Activated CD8-positive, alpha-beta memory T cell treated with anti-CD3 and anti-CD28 coated beads, Interleukin-2, amount 10 ng/mL, durations not matched to agents 7 days and 5 days (primary cell): ENCODE measurements around the gene GKN1. TPM values are rescaled to one million over a fixed set of nuclear protein-coding genes. Genes with fewer than 3 reads are reported as not detected.
A peak's percentile ranks its signal among the peaks of the same experiment; 100 is the strongest.

Source experiments
- ATAC-seq: fragments of 150-1000 bp; cut with Tn5 transposase; one replicate; pipeline ENCODE4 v1.10.0; 2021; ENCODE audit warnings: moderate library complexity
- CTCF ChIA-PET: fragments of 350-600 bp; sonication (Branson Sonifier 250); formaldehyde crosslinking; loops from one replicate; lab custom pipeline; 2021; ENCODE audit warnings: antibody characterized with exemption; lab: Charles Lee
- DNase-seq: peaks from one replicate; pipeline ENCODE4 v3.0.0-alpha.2; 2020
- H3K27ac Mint-ChIP-seq: one replicate; pipeline ENCODE4 v1.8.0; 2021; ENCODE audit warnings: mild to moderate bottlenecking, mixed read lengths
- H3K27me3 Mint-ChIP-seq: one replicate; pipeline ENCODE4 v1.8.0; 2021; ENCODE audit warnings: mixed read lengths
- H3K36me3 Mint-ChIP-seq: one replicate; pipeline ENCODE4 v1.8.0; 2021; ENCODE audit warnings: mild to moderate bottlenecking, mixed read lengths
- H3K4me1 Mint-ChIP-seq: one replicate; pipeline ENCODE4 v1.8.0; 2021; ENCODE audit warnings: mixed read lengths
- H3K4me3 Mint-ChIP-seq: one replicate; pipeline ENCODE4 v1.8.0; 2021; ENCODE audit warnings: mild to moderate bottlenecking, moderate library complexity, mixed read lengths
- H3K9me3 Mint-ChIP-seq: one replicate; pipeline ENCODE4 v1.8.0; 2022; ENCODE audit warnings: low read depth, mixed read lengths
- total RNA-seq, 2 experiments: library from RNA; stranded (reverse); gene quantifications; one replicate each; pipeline ENCODE4 v1.2.3, GENCODE V29; 2021

GKN1 gene
- total RNA-seq, 2 experiments from 2014 or later, result not detected

DNA sequence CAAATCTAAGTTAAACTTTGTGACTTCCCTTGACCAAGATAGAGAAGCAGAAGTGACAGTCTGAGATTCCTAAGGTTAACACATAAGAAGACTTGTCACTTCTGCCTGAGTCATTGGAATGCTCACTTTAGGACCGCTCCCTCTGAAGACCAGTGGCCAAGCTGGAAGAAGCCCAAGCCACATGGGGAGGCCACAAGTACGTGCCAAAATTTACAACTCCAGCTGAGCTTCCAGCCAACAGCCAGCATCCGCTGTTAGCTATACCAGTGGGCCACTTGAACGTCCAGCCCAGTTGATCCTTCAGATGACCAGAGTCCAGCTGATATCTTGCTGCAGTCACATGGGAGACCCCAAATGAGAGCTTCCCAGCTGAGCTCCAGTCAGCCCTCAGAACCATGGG lies 20.4 kb downstream of the GKN1 start:
- Mint-ChIP-seq H3K27ac (no peak overlapping the region), H3K9me3 (no peaks in the 10 kb centered on the region), H3K4me3 (no peak overlapping the region), H3K4me1 (no peaks in the 10 kb centered on the region), H3K27me3 (peaks cover 57% of the 10 kb centered on the region), H3K36me3 (no peaks in the 10 kb centered on the region)
- CTCF ChIA-PET, result no interaction called here
- no peak for DNase-seq
- ATAC-seq, result no peak

DNA sequence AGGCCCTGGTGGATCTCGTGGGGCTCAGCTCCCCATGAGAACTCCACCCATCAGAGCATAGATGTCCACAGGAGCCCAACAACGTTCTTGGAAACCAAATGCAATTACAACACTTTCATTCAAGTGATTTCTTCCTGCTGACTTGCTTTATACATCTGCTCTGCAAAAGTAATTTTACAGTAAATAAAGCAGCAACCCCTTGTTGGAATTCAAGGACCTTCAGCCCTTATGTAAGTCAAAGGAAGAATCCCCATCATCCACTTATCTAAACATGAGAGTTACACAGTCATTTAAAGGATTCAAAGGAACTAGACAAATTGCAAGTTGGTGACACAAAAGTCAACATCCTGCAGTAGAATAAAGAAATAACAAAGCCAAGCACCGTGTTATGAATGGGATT lies 21.5 kb downstream of the GKN1 start:
- no peak overlapping the region for H3K27ac Mint-ChIP-seq
- no peaks in the 10 kb centered on the region for H3K36me3 Mint-ChIP-seq
- ATAC-seq (no peak), DNase-seq (no peak)
- H3K4me1 Mint-ChIP-seq, result no peaks in the 10 kb centered on the region
- no peak overlapping the region for H3K4me3 Mint-ChIP-seq
- peaks cover 58% of the 10 kb centered on the region for H3K27me3 Mint-ChIP-seq
- no peaks in the 10 kb centered on the region for H3K9me3 Mint-ChIP-seq
- CTCF ChIA-PET, result no interaction called here

DNA sequence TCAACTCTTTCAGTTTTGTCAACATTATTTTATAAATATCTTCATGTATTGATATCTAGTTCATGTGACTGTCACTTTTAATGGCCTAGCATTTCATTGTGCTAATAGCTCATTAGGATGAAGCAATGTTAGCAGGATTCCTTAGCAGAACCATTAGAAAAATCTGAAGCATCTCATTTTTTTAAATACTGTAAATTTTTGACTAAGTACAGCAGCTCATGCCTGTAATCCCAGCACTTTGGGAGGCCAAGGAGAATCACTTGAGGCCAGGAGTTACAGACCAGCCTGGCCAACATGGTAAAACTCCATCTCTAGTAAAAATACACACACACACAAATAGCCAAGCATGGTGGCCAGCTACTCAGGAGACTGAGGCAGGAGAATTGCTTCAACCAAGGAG lies 23.0 kb downstream of the GKN1 start:
- peaks cover 64% of the 10 kb centered on the region for H3K27me3 Mint-ChIP-seq
- H3K4me3 Mint-ChIP-seq, result no peak overlapping the region
- no peaks in the 10 kb centered on the region for H3K36me3 Mint-ChIP-seq
- ATAC-seq, result no peak
- DNase-seq, result no peak
- no peaks in the 10 kb centered on the region for H3K9me3 Mint-ChIP-seq
- no peaks in the 10 kb centered on the region for H3K4me1 Mint-ChIP-seq
- no peak overlapping the region for H3K27ac Mint-ChIP-seq
- CTCF ChIA-PET, result interaction anchor here (1.0 kb wide), 1 partner anchor 72 kb away, joined by 3 read pairs; no protein-coding TSS in a partner anchor

- no peak for ATAC-seq
- no peak overlapping the region for H3K27ac Mint-ChIP-seq
- no peaks in the 10 kb centered on the region for H3K9me3 Mint-ChIP-seq
- no peak for DNase-seq
- no peaks in the 10 kb centered on the region for H3K36me3 Mint-ChIP-seq
- CTCF ChIA-PET, result no interaction called here
- no peak overlapping the region for H3K4me3 Mint-ChIP-seq
- H3K4me1 Mint-ChIP-seq, result no peaks in the 10 kb centered on the region
- peaks cover 59% of the 10 kb centered on the region for H3K27me3 Mint-ChIP-seq
These were observed 27.4 kb downstream of the GKN1 start for GRCh38 chr2:69001879-69002278.

- peaks cover 65% of the 10 kb centered on the region for H3K27me3 Mint-ChIP-seq
- H3K4me1 Mint-ChIP-seq, result no peaks in the 10 kb centered on the region
- no peak for ATAC-seq
- H3K4me3 Mint-ChIP-seq, result no peak overlapping the region
- CTCF ChIA-PET, result interaction anchor here (1.0 to 1.1 kb wide), 2 partner anchors 9 to 303 kb away, joined by 4 to 5 read pairs; partner anchors contain the start of gene ANTXR1
- DNase-seq, result no peak
- no peaks in the 10 kb centered on the region for H3K9me3 Mint-ChIP-seq
- no peaks in the 10 kb centered on the region for H3K36me3 Mint-ChIP-seq
- no peak overlapping the region for H3K27ac Mint-ChIP-seq
These were observed 29.3 kb downstream of the GKN1 start for GRCh38 chr2:69003731-69004130.

GRCh38 chr2:69007169-69007568 lies 32.7 kb downstream of the GKN1 start:
- H3K4me1 Mint-ChIP-seq, result no peaks in the 10 kb centered on the region
- peaks cover 68% of the 10 kb centered on the region for H3K27me3 Mint-ChIP-seq
- CTCF ChIA-PET, result interaction anchor here (1.1 kb wide), 1 partner anchor 64 kb away, joined by 4 read pairs; no protein-coding TSS in a partner anchor
- DNase-seq, result no peak
- H3K36me3 Mint-ChIP-seq, result no peaks in the 10 kb centered on the region
- no peaks in the 10 kb centered on the region for H3K9me3 Mint-ChIP-seq
- no peak for ATAC-seq
- H3K4me3 Mint-ChIP-seq, result no peak overlapping the region
- H3K27ac Mint-ChIP-seq, result no peak overlapping the region

DNA sequence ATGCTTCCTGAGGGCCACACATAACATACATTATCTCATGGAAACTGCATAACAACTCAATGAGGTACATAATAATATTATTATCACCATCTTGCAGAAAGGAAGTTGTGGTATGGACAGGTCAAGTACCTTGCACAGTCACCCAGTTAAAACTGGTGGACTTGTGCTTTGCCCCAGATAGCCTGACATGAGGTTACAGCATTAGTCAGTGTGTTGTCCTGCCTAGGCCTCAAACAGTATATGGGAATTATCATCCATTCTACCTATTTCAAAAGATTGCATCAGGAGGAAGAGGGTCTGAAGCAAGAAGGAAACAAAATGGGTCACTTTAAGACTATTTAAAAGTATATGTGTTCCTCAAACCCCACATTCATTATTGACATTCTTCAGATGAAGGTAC lies 33.2 kb downstream of the GKN1 start:
- no peaks in the 10 kb centered on the region for H3K9me3 Mint-ChIP-seq
- no peak overlapping the region for H3K27ac Mint-ChIP-seq
- DNase-seq (no peak), ATAC-seq (no peak)
- H3K4me3 Mint-ChIP-seq, result no peak overlapping the region
- H3K27me3 Mint-ChIP-seq, result peaks cover 68% of the 10 kb centered on the region
- H3K36me3 Mint-ChIP-seq, result no peaks in the 10 kb centered on the region
- H3K4me1 Mint-ChIP-seq, result peaks cover 3% of the 10 kb centered on the region
- CTCF ChIA-PET, result interaction anchor here (1.1 kb wide), 1 partner anchor 64 kb away, joined by 4 read pairs; no protein-coding TSS in a partner anchor

GRCh38 chr2:69010437-69011194 lies 36.2 kb downstream of the GKN1 start:
- CTCF ChIA-PET, result no interaction called here
- DNase-seq, result no peak

DNA sequence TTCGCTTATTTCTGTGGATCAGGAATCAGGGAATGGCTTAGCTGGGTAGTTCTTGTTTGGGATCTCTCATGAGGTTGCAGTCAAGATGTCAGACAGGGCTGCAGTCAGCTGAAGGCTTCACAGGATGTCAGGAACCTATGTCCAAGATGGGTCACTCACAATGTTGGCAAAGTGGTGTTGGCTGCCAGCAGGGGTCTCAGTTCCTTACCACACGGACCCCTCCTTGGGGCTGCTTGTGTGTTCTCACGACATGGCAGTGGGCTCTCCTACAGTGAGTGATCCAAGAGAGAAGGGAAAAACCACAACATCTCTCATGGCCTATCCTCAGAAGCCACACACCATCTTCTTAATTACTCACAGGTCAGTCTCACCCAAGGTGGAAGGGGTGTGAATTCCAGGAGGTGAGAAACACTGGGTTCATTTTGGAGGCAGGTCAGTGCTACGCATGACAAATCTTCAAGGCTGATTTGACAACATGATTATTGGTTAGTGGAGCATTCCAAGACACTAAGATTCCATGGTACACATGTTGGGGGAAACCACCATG lies 37.2 kb downstream of the GKN1 start:
- ATAC-seq (no peak), DNase-seq (no peak)
- Mint-ChIP-seq H3K4me3 (no peak overlapping the region), H3K4me1 (peaks cover 17% of the 10 kb centered on the region), H3K27me3 (peaks cover 78% of the 10 kb centered on the region), H3K27ac (no peak overlapping the region), H3K36me3 (no peaks in the 10 kb centered on the region), H3K9me3 (no peaks in the 10 kb centered on the region)
- CTCF ChIA-PET, result no interaction called here

More at GRCh38 chr2:69010437-69011194, 36.2 kb downstream of the GKN1 start:
- Mint-ChIP-seq H3K27ac (no peak overlapping the region), H3K4me3 (no peak overlapping the region), H3K27me3 (peaks cover 83% of the 10 kb centered on the region), H3K9me3 (no peaks in the 10 kb centered on the region), H3K36me3 (no peaks in the 10 kb centered on the region), H3K4me1 (peaks cover 17% of the 10 kb centered on the region)
- ATAC-seq, result no peak

DNA sequence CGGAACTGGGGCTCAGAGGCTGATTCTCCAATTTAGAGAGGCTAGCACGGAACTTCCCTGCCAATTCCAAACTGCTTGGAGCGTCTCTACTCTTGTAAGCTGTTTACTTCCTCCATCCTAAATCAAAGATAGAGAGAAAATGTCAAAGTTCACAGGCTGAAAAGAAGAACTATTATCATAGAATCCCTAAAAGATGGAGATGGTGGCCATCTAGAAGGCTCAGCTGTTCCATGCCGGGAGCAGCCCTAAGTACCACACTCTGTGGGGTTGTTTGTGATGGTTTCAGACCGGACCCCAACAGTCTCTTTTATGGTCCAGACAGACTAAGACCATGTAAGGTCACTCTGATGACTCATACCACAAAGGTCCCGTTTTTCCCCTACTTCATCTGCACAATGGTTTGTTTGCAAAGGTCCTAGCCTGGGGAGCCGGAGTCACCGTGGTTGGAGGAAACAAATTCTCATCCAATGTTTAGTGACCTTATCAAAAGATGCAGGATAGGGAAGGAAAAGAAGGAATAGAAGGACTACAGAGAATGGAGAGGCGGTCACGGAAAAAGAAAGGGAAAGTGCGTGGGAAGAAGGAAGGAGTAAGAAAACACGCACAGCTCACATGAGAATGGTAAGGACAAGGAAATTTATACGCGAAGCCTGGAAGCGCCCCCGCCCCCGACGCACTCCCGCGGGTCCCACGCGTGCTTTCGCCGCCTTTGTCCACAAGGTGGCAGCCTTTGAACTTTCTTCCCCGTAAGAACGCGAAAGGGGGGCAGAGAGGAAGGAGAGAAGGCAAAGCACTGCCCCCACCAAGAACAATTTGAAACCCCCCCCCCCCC lies 38.1 kb downstream of the GKN1 start:
- ATAC-seq, result peak; percentile 59
- Mint-ChIP-seq H3K27me3 (peaks cover 84% of the 10 kb centered on the region), H3K27ac (no peak overlapping the region), H3K36me3 (no peaks in the 10 kb centered on the region), H3K4me3 (peak overlapping the region; percentile 63), H3K9me3 (no peaks in the 10 kb centered on the region), H3K4me1 (peaks cover 17% of the 10 kb centered on the region)
- peak; percentile 58 for DNase-seq
- CTCF ChIA-PET, result interaction anchor here (0.6 to 1.3 kb wide), 8 partner anchors 9 to 332 kb away, joined by 3 to 6 read pairs (median 4); no protein-coding TSS in a partner anchor

GRCh38 chr2:69013142-69013839 lies 38.9 kb downstream of the GKN1 start, which contains the start of gene ANTXR1:
TSS of gene ANTXR1 (plus strand) at chr2:69013179. CDS start at chr2:69013500, 321 bp downstream.
- peaks cover 87% of the 10 kb centered on the region for H3K27me3 Mint-ChIP-seq
- peak; percentile 79 for ATAC-seq
- H3K4me1 Mint-ChIP-seq, result peaks cover 17% of the 10 kb centered on the region
- peak within 1 kb of the TSS; percentile 63 for H3K4me3 Mint-ChIP-seq
- H3K9me3 Mint-ChIP-seq, result no peaks in the 10 kb centered on the region
- CTCF ChIA-PET, result interaction anchor here (0.6 to 1.3 kb wide), 8 partner anchors 8 to 332 kb away, joined by 3 to 6 read pairs (median 4); no protein-coding TSS in a partner anchor
- no peaks in the 10 kb centered on the region for H3K36me3 Mint-ChIP-seq
- no peak within 1 kb of the TSS for H3K27ac Mint-ChIP-seq
- DNase-seq, result no peak

GRCh38 chr2:69013840-69014821 lies 39.7 kb downstream of the GKN1 start:
- peaks cover 17% of the 10 kb centered on the region for H3K4me1 Mint-ChIP-seq
- no peaks in the 10 kb centered on the region for H3K9me3 Mint-ChIP-seq
- H3K4me3 Mint-ChIP-seq, result peak overlapping the region; percentile 51
- DNase-seq, result no peak
- no peak overlapping the region for H3K27ac Mint-ChIP-seq
- peak; percentile 24 for ATAC-seq
- H3K36me3 Mint-ChIP-seq, result no peaks in the 10 kb centered on the region
- CTCF ChIA-PET, result interaction anchor here (1.2 to 2.8 kb wide), 3 partner anchors 14 to 293 kb away, joined by 3 to 16 read pairs (median 3); no protein-coding TSS in a partner anchor
- peaks cover 86% of the 10 kb centered on the region for H3K27me3 Mint-ChIP-seq
